ENCODE data around the gene SMIM36.

SMIM36 gene

DNA sequence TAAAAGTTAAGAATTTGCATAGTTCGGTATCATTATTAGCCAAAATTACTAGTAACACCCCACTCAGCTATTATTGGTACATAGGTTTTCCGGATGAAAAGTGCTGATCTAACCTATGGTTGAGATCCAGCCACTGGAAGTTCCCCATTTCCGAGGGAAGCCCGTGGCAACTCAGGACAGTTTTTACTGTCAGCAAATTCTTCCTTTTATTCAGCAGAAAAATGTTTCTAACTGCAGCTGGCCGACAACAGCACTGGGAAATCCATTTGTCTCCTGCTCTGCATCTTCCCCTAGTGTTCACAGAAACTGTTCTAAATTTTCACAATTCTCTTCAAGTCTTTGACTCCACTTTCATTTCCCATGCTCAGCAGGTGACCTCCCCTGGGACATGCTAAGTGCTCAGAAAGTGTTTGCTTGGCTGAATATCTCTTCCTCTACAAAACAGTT is 74.1 kb downstream of the SMIM36 start:
- TF ChIP-seq FOXP2 (optimal IDR thresholded peaks at IDR 0.05; ENCODE audit: borderline replicate concordance, extremely low read depth, extremely low read length, insufficient read depth): no peak
- TF ChIP-seq TAF1 (IDR thresholded peaks at IDR 0.05; ENCODE audit: borderline replicate concordance, insufficient read depth, low read length): no peak
- TF ChIP-seq POLR2AphosphoS5 (IDR thresholded peaks at IDR 0.05; ENCODE audit: low read depth, low read length): no peak
- no peak for TF ChIP-seq SIN3A (IDR thresholded peaks at IDR 0.05; ENCODE audit: borderline replicate concordance, insufficient read depth, low read length)
- TF ChIP-seq, protein P1, sequence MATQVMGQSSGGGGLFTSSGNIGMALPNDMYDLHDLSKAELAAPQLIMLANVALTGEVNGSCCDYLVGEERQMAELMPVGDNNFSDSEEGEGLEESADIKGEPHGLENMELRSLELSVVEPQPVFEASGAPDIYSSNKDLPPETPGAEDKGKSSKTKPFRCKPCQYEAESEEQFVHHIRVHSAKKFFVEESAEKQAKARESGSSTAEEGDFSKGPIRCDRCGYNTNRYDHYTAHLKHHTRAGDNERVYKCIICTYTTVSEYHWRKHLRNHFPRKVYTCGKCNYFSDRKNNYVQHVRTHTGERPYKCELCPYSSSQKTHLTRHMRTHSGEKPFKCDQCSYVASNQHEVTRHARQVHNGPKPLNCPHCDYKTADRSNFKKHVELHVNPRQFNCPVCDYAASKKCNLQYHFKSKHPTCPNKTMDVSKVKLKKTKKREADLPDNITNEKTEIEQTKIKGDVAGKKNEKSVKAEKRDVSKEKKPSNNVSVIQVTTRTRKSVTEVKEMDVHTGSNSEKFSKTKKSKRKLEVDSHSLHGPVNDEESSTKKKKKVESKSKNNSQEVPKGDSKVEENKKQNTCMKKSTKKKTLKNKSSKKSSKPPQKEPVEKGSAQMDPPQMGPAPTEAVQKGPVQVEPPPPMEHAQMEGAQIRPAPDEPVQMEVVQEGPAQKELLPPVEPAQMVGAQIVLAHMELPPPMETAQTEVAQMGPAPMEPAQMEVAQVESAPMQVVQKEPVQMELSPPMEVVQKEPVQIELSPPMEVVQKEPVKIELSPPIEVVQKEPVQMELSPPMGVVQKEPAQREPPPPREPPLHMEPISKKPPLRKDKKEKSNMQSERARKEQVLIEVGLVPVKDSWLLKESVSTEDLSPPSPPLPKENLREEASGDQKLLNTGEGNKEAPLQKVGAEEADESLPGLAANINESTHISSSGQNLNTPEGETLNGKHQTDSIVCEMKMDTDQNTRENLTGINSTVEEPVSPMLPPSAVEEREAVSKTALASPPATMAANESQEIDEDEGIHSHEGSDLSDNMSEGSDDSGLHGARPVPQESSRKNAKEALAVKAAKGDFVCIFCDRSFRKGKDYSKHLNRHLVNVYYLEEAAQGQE (IDR thresholded peaks at IDR 0.05; ENCODE audit: insufficient read depth in 1 of 2, low read depth in 2 of 2, low read length in 2 of 2): no peak

DNA sequence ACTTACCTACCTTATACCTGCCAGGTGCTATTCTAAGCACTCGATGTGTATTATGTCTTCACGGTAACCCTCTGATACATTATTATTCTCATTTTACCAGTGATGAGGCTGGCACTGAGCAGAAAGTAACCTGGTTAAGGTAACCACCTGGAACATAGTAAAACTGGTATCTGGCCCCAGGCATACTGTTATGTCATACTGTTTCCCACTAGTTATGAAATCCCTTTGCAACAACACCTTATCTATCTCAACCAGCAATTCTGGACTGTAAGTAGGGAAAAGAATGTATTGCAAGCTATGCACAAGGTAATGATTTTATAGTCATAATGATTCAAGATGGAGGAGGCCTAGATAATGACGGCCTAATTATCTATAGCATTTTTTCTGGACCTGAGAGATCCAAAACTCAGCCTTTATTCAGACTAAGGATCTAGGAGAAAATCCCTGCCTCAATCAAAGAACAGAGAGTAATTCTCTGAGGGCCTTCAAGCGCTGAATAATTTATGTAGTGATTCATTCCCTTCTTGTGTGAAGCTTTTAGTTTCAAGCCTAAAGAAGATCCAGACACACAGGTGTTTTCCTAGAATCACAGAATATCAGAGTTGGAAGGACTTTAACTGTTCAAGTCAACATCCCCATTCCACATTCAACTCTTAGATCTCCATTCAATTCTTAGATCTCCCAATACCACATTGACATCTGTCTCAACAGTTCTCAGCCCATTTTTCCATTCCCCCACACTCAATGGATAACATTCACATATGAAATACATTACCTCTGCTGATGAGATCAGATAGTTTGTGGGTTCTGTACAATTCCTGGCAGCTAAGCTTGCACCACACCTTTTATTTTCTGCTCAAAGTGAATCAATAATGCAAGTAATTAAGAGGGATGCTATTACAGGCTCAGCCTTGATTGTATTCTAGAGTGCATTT is 74.8 kb downstream of the SMIM36 start:
- TF ChIP-seq POLR2AphosphoS5 (IDR thresholded peaks at IDR 0.05; ENCODE audit: low read depth, low read length) (no peak), FOXP2 (optimal IDR thresholded peaks at IDR 0.05; ENCODE audit: borderline replicate concordance, extremely low read depth, extremely low read length, insufficient read depth) (no peak), TAF1 (IDR thresholded peaks at IDR 0.05; ENCODE audit: borderline replicate concordance, insufficient read depth, low read length) (no peak), SIN3A (IDR thresholded peaks at IDR 0.05; ENCODE audit: borderline replicate concordance, insufficient read depth, low read length) (no peak)
- TF ChIP-seq, protein P1 (IDR thresholded peaks at IDR 0.05; ENCODE audit: insufficient read depth in 1 of 2, low read depth in 2 of 2, low read length in 2 of 2): no peak

DNA sequence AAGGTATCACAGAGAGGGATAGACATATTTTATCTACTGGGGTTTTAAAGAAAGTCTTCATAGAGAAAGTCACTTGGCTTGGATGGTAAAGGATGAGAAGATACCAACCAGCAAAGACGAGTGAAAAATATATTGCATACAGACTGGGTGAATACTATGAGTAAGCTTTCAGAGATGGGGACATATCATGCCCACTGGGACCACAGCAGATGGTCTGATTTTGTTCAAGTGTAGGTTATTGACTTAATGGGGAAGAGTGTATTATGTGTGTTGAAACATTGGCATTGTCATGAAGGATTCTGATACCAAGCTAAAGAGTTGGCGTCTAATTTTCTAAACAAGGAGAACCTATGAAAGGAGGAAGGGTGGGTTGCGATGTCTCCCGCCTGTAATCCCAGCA is 75.8 kb downstream of the SMIM36 start:
- TF ChIP-seq SIN3A (IDR thresholded peaks at IDR 0.05; ENCODE audit: borderline replicate concordance, insufficient read depth, low read length): no peak
- TF ChIP-seq POLR2AphosphoS5 (IDR thresholded peaks at IDR 0.05; ENCODE audit: low read depth, low read length): no peak
- TF ChIP-seq FOXP2 (optimal IDR thresholded peaks at IDR 0.05; ENCODE audit: borderline replicate concordance, extremely low read depth, extremely low read length, insufficient read depth): no peak
- no peak for TF ChIP-seq TAF1 (IDR thresholded peaks at IDR 0.05; ENCODE audit: borderline replicate concordance, insufficient read depth, low read length)
- TF ChIP-seq, protein P1 (IDR thresholded peaks at IDR 0.05; ENCODE audit: insufficient read depth in 1 of 2, low read depth in 2 of 2, low read length in 2 of 2): no peak

DNA sequence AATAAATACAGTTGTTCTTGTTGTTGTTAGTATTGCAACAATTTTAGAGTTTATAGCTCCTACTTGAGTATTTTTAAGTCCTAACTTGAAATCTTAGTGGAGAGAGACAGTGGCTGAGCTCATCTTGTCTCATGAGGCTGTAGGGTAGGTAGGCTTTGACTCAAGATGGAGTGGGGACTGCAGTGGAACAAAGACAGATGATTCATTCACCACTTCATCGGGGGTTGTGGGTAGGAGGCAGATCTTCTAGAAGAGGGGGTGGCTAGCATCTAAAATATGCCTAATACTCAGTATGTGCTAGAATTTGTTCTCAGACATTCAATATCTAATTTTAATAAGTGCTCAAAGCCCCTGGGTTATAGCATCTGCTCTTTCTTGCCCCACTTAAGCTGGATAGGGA is 76.5 kb downstream of the SMIM36 start:
- TF ChIP-seq, protein P1 (IDR thresholded peaks at IDR 0.05; ENCODE audit: insufficient read depth in 1 of 2, low read depth in 2 of 2, low read length in 2 of 2): no peak
- TF ChIP-seq POLR2AphosphoS5 (IDR thresholded peaks at IDR 0.05; ENCODE audit: low read depth, low read length) (no peak), TAF1 (IDR thresholded peaks at IDR 0.05; ENCODE audit: borderline replicate concordance, insufficient read depth, low read length) (no peak), SIN3A (IDR thresholded peaks at IDR 0.05; ENCODE audit: borderline replicate concordance, insufficient read depth, low read length) (no peak), FOXP2 (optimal IDR thresholded peaks at IDR 0.05; ENCODE audit: borderline replicate concordance, extremely low read depth, extremely low read length, insufficient read depth) (no peak)
